HG03175 (cell line): ENCODE measurements around the gene TMTC2.

ENCODE experiments used
- ATAC-seq: cut with Tn5 transposase; IDR thresholded peaks from one replicate; pipeline ENCODE4 v1.9.1; 2021; ENCODE audit warnings: mild to moderate bottlenecking, moderate library complexity; ENCODE audit not compliant: unreplicated experiment

TMTC2 gene

DNA sequence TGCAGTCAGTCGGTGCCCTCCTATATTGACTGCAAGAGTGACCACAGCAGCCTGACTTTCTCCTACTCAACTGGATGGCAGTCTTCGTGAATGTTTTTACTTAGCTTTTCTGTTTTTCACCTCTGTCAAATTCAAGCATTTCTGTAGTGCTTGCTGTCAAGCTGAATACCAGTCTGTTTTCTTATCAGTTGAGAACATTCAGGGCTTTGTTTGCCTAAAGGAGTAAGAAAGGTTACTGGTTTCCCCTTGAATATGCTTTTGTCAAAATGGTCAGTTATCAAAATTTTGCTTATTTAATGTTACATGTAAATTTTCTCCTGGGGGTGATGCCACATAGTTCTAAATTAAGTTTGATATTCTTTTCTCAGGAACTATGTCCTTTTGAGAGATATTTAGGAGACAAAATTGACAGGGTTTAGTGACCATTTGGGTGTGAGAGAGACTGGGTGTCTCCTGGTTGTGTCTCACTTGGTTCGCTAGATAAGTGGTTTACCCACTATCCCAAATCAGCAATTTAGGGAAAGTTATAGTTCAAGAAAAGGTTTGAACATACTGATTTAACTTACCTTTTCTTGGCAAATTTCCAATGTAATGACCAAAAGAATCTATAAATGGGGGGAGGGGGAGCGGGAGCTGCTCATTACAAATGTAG is 366.3 kb downstream of the TMTC2 start:
- ATAC-seq = no peak

DNA sequence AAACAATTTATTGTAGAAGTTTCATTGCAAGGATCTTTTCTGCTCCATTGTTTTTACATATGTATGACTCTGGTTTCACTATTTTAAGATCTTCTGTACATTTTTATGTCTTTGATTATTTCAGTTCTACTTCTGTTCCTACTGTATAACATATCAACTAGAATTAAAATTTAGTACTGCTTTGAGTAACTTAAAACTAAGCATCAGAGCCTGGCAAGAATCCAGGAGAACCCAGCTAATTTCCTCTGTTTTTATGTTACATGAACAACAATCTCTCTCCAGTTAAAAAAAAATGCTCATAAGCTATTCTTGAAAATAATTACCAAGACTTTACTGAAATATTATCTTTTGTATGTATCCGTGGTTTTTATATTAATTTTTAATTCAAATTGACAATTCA is 370.7 kb downstream of the TMTC2 start:
- no peak for ATAC-seq

DNA sequence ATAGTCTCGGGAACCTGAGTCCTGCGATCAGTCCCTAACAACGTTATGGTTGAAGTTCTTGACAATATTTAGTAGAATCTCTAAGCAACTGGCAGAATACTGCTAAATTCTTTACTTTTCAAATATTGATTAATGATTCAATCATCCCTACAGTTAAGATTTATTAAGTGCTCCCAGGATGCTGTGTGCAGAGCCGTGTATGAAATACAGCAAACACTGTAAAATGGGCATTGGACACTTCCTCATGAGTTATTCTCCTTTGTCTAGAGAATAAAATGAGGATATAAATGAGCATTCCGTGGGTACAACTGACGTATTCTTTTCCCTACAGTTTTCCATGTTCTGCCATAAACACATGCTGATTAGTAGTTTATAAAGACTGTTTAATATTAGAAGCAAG is 372.4 kb downstream of the TMTC2 start:
- ATAC-seq = no peak

DNA sequence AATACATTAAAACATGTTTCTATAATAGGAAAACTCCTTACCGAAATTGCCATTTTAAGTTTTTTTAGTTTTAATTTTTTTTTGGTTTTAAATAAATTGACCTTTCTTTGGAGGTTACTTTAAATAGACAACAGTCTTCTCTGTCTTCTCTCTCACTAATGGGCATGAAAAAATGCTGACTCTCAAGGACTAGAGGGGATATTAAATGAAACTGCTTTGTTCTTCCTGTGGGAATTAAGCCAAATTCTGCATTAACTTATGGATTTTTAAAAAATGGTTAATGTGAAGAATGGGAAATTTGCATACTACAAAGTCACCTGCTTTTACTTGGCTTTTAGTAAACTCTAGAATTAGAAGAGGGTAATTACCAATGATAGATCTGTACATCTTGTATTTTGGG is 378.9 kb downstream of the TMTC2 start:
- ATAC-seq = no peak

DNA sequence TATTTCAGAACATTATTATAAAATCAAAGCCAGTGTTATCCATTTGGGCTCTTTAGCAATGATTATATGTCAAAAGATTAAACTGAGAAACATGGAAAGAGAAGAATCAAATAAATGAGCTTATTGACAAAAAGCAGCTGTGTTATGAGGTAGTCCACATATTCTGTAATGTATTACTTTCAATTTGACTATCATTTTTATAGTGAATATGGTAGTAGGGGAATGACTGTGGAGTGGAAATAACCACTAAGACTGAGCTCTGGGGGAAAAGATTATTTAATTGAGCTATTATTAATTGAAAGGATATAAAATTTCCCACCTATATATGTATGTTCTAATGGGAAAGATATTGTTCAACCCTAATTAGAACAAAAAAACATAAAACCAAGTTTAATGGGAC is 381.3 kb downstream of the TMTC2 start:
- peak; percentile 85 for ATAC-seq

DNA sequence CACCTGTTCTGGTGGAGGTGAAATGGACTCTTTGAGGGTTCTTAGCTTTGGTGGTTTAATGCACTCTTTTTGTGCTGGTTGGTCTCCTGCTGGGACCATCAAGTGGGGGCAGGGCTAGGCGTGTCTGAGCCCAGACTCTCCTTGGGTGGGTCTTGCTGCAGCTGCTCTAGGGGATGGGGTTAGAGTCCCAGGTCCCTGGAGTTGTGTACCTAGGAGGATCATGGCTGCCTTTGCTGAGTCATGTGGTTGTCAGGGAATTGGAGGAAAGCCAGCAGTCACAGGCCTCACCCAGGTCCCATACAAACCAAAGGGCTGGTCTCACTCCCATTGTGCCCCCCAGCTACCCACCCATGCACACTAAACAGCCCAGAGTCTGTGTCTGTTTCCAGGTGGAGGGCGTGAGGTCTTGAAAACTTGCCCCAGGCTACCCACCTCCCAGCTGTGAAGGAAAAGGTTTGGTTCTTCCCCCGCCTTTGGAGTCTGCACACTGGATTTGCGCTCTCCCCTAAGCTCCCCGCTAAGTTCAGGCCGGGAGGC is 387.7 kb downstream of the TMTC2 start:
- ATAC-seq = no peak

DNA sequence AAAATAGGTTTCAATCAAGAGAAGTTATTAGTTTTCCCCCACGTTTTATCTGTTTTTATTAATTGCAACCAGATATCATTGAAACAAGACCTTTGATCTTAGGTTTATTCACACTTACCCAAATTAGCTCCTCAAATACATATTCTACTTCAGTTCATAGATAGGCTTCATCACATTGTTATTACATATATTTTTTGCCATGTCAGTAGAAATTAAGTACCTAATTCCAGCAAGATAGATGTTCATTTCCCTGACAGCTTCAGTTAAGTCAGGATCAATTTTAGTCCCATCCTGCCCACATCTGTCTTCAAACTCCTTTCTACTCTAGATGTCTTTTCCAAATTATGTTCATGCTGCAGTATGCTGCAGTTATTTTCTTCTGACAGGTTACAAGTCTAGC is 388.8 kb downstream of the TMTC2 start:
- no peak for ATAC-seq

- no peak for ATAC-seq
Measured at GRCh38 chr12:83077041-83077440, 390.3 kb downstream of the TMTC2 start.

GRCh38 chr12:83082690-83083276 is 396.1 kb downstream of the TMTC2 start:
- ATAC-seq = no peak

DNA sequence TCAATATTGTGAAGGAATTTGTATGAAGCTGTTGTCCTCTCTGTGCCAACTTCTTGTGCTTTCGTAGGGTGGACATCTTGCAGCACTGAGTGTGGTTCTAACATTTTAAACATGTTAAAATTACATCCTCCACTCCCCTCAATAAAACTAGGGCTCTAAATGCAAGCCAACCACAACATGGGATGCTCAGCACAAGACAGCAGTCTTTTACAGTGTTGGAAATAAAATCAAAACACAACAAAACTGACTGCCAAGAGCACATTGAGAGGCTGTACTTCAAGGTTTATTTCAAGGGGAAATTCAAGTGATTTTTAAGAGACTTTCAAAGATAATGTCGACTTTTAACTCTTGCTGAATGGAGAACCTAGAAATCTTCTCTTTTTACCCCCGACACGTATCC is 396.9 kb downstream of the TMTC2 start:
- ATAC-seq = no peak

DNA sequence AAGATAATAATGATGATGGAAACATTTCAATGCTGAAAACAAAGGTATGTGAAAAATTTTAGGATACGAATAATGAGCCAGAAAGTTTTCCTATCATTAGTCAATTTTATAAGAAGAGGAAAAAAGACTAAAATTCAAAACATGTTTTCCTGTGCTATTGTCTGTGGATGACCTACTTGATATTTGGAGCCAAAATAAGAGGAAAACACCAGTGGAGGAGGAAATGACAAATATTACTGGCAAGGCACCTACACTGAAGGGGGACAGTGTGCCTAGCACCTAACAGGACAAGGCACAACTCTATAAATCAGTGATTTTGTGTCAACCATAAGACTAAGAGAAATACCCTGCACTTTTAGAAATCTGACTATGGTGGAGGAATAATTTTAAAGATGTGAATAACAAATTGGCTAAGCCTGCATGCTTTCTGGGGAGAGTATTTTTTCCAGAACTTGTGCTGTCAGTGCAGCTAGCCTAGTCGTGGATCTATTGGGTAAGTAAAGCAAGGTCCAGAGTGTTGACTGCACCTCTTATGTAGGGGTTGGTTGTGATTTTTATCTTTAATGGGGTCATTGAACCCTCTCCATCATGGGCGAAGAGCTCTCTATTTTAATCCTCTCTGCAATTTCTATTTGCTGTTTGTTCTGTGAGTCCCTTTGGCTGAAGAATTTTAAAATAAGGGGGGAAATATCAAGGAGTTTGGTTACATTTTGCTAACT is 398.0 kb downstream of the TMTC2 start:
- no peak for ATAC-seq

- ATAC-seq = no peak
Measured at GRCh38 chr12:83086023-83086422, 399.3 kb downstream of the TMTC2 start.

- no peak for ATAC-seq
Measured at GRCh38 chr12:83089575-83089974, 402.9 kb downstream of the TMTC2 start.

- no peak for ATAC-seq
Measured at GRCh38 chr12:83092129-83092528, 405.4 kb downstream of the TMTC2 start.

DNA sequence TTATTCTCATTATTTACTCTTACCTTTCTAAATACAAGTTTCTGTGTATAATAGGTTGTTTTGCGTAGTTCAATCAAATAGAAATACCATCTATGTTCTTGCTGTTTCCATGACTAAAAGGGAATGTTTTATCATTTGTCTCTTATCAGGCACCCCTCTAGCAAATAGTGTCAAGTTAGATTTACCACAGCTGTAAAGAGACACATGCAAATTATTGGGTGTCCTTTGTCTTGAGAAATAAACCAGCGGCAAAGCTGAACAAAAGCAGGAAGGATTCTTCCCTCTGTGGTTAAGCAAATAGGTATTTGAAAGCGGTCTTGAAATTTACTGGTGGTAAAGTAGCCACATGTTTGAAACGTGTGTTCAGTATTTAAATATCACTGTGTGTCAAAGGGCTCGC is 405.9 kb downstream of the TMTC2 start:
- no peak for ATAC-seq

GRCh38 chr12:83093426-83093825 is 406.7 kb downstream of the TMTC2 start:
- no peak for ATAC-seq

GRCh38 chr12:83097643-83098342 is 411.1 kb downstream of the TMTC2 start:
- no peak for ATAC-seq

GRCh38 chr12:83099436-83099835 is 412.7 kb downstream of the TMTC2 start:
- ATAC-seq = no peak

DNA sequence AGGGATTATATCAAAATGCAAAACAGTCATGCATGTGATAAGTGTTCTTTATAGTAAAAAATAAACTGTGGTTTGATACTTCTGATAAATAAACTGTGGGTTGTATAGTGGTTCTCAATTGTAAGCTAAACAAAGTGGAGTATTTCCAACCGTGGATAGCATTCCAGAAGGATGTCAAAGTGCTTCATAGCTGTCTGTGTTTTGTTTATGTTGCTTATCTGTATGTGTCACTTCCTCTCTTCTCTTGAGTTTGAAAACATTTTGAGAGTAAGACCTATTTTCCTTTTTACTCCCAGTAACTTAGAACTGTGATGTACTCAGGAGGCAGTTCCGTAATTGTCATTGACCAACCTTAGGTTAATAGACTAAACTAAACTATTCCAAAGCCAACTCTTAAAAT is 415.8 kb downstream of the TMTC2 start:
- ATAC-seq = no peak

GRCh38 chr12:83106873-83107272 is 420.2 kb downstream of the TMTC2 start:
- ATAC-seq = no peak

GRCh38 chr12:83110424-83110823 is 423.7 kb downstream of the TMTC2 start:
- ATAC-seq = no peak

GRCh38 chr12:83113945-83114344 is 427.2 kb downstream of the TMTC2 start:
- no peak for ATAC-seq
